ENCODE measurements around the gene TTC12.
A peak's percentile ranks its signal among the peaks of the same experiment; 100 is the strongest.
"Not testable (repeated sequence)": the region's sequence is repeated elsewhere in the genome, so short reads cannot be mapped to it uniquely, and the experiment has no call there.

Gene TTC12

DNA sequence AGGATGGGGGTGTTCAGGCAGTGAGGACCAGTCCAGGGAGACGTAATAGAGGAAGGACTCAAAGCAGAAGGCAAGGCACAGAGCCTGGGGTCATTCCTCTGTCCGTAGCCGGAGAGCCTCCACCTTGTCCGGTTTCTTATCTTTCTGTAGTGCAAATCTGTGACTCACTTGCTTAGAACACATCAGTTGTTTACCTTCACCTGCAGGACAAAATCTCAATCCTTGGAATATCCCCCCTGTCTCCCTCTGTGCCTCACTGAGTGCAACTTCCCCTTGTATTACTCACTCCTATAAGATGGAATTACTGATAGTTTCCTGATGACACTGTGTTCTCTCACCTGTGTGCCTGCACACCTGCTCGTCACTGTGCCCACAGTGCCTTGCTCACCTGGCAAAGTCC is 20.4 kb upstream of the TTC12 start:
- no peak overlapping the region for H3K4me3 ChIP-seq (replicated peaks; ENCODE audit: low read depth, low read length)
- TF ChIP-seq, protein P1, sequence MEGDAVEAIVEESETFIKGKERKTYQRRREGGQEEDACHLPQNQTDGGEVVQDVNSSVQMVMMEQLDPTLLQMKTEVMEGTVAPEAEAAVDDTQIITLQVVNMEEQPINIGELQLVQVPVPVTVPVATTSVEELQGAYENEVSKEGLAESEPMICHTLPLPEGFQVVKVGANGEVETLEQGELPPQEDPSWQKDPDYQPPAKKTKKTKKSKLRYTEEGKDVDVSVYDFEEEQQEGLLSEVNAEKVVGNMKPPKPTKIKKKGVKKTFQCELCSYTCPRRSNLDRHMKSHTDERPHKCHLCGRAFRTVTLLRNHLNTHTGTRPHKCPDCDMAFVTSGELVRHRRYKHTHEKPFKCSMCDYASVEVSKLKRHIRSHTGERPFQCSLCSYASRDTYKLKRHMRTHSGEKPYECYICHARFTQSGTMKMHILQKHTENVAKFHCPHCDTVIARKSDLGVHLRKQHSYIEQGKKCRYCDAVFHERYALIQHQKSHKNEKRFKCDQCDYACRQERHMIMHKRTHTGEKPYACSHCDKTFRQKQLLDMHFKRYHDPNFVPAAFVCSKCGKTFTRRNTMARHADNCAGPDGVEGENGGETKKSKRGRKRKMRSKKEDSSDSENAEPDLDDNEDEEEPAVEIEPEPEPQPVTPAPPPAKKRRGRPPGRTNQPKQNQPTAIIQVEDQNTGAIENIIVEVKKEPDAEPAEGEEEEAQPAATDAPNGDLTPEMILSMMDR (IDR thresholded peaks at IDR 0.05; ENCODE audit: low read length, missing control alignments): no peak
- DNase-seq (ENCODE audit: low read depth): no peak

GRCh38 chr11:113295993-113296392 is 18.4 kb upstream of the TTC12 start:
- no peak overlapping the region for H3K4me3 ChIP-seq (replicated peaks; ENCODE audit: low read depth, low read length)
- no peak for DNase-seq (ENCODE audit: low read depth)
- TF ChIP-seq, protein P1 (IDR thresholded peaks at IDR 0.05; ENCODE audit: low read length, missing control alignments): no peak

DNA sequence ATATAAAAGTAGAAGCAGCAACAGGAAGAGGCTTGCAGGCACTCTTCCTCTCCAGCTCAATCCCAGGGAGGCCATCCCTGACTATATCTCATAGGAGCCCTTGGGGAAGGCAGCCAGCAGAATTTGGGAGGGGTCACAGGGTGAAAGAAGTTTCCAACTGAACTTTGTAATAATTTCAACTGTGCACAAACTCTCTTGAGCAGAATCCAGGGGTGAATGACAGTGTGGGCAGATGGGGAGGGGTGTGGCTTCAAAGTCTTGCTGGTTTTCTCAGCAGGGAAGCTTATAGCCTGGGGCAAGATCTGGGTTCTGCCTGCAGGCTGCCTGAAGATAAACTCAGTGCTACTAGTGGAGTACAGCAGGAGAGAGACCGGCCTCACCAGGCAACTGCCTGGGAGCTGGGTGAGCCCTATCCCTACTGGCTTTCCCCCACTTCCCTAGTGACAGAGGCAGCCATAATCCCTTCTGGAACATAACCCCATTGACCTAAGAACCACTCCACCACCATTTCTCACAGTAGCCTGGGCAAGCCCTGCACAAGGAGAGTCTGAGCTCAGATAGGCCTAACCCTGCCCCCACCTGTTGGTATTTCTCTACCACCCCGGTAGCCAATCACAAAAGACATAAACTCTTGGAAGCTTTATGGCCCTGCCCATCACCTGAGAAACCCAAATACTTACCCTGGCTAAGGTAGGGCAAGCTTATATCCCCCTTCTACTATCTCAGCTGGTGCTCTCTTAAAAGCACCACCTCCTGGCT is 17.8 kb upstream of the TTC12 start:
- no peak for DNase-seq (ENCODE audit: low read depth)
- TF ChIP-seq, protein P1 (IDR thresholded peaks at IDR 0.05; ENCODE audit: low read length, missing control alignments): no peak
- H3K4me3 ChIP-seq (replicated peaks; ENCODE audit: low read depth, low read length): no peak overlapping the region

DNA sequence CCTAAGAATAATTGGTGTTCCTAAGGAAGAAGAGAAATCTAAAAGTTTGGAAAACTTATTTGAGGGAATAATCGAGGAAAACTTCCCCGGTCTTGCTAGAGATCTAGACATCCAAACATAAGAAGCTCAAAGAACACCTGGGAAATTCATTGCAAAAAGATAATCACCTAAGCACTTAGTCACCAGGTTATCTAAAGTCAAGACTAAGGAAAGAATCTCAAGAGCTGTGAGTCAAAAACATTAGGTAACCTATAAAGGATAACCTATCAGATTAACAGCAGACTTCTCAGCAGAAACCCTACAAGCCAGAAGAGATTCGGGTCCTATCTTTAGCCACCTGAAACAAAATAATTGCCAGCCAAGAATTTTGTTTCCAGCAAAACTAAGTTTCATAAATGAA is 15.9 kb upstream of the TTC12 start:
- not testable (repeated sequence) for H3K4me3 ChIP-seq (replicated peaks; ENCODE audit: low read depth, low read length); DNase-seq (ENCODE audit: low read depth)

DNA sequence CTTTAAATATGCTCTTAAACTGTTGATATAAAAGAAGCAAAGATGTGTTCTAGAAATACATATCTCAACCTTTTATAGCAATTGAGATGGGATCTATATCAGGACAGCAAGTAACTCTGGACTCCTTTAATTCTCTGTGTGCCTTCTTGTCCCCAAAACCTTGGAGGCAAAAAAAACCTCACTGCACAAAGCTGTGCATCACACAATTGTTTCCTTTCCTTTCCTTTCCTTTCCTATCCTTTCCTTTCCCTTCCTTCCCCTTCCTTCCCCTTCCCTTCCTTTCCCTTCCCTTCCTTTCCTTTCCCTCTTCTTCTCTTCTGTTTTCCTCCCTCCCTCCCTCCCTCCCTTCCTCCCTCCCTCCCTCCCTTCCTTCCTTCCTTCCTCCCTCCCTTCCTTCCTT is 9.5 kb upstream of the TTC12 start:
- DNase-seq (ENCODE audit: low read depth): no peak
- H3K4me3 ChIP-seq (replicated peaks; ENCODE audit: low read depth, low read length): no peak overlapping the region
- TF ChIP-seq, protein P1 (IDR thresholded peaks at IDR 0.05; ENCODE audit: low read length, missing control alignments): no peak

DNA sequence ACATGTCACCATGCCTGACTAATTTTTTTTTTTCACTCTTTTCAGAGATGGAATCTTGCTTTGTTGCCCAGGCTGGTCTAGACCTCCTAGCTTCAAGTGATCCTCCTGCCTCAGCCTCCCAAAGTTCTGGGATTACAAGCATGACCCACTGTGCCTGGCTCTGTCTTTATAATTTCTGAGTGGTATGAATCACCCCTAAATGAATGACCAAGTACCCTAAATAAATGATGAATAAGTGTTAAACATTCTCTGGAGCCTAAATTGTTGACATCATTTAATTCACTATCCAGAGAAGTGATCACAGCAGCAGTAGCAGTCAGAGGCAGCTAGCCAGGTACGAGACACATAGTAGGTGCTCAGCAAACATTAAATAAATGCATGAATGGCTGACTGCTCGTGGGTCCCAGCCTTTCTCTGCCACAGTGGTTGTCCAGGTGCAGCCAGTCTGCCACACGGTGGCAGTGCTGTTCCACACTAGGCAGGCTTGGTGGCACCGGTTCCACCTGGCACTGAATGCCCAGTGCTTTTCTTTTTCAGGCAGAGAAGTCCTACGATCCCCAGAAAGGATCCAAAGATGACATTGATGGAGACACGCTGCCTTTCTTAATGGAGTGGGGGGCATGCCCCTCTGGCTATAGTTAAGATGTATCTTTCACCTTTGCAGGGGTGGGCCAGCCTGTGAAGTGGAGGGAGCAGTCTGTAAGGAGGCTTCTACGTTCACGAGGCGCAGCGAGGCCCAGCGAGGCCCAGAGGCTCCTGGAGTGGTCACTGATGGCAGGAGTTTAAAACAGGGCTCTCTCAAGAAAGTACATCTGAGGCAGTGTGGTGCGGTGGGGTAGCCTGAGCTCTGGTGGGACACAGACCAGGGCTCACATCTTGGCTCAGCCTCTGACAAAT is 8.7 kb upstream of the TTC12 start:
- no peak overlapping the region for H3K4me3 ChIP-seq (replicated peaks; ENCODE audit: low read depth, low read length)
- TF ChIP-seq, protein P1 (IDR thresholded peaks at IDR 0.05; ENCODE audit: low read length, missing control alignments): peak; percentile 100
- DNase-seq (ENCODE audit: low read depth): peak; percentile 73

GRCh38 chr11:113308601-113309000 is 5.8 kb upstream of the TTC12 start:
- no peak for DNase-seq (ENCODE audit: low read depth)
- no peak overlapping the region for H3K4me3 ChIP-seq (replicated peaks; ENCODE audit: low read depth, low read length)
- TF ChIP-seq, protein P1 (IDR thresholded peaks at IDR 0.05; ENCODE audit: low read length, missing control alignments): no peak

All from fibroblast of pulmonary artery (primary cell).